Measurements from ENCODE around the gene OTX1. TPM values are rescaled to one million over a fixed set of nuclear protein-coding genes. Genes with fewer than 3 reads are reported as not detected.

The OTX1 gene
- total and polyA plus RNA-seq, 8 donors: 0.02 to 0.90 (median 0.23) TPM

DNA sequence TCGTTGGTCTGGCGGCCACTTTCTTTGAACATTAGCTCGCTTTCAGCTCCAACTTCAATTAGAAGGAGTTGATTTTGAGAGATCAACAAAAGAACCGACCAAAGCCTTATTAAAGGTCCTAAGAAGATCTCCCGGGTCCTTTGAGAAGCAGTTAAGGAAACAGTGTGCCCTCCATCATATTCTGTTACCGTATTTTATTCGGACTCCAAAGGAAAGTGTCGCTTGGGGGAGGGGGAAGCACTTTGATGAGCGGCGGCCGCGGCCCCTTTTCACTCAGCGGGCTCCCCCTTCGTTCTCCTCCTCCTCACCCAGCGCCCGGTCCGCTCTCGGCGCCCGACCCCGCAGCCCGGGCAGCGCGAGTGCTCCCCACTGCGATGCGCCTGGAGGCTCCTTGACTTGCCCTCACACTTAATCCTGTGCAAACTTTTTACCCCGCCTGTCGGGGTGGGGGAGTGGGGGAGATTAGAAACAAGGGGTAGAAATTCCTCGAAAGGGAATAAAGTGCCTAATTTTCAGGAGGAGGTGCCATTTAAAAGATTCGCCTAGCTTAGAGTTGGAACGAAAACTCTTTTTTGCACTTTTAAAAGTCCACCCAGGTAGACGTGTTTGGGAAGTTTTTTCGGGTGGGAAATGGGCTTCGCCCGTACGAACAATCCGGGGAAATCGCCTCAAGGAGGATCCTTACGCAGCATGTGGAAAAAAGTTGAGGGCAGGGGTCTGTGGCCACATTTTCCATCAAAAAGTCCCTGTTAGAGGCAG, 1.2 kb upstream of the OTX1 start:
- peak in 4 of 6 donors; percentile 11 to 60 (median 16) for DNase-seq
- peaks cover 0 to 14% (median 0%) of the 10 kb centered on the region in 4 donors for H3K27me3 ChIP-seq
- TF ChIP-seq, protein P1, sequence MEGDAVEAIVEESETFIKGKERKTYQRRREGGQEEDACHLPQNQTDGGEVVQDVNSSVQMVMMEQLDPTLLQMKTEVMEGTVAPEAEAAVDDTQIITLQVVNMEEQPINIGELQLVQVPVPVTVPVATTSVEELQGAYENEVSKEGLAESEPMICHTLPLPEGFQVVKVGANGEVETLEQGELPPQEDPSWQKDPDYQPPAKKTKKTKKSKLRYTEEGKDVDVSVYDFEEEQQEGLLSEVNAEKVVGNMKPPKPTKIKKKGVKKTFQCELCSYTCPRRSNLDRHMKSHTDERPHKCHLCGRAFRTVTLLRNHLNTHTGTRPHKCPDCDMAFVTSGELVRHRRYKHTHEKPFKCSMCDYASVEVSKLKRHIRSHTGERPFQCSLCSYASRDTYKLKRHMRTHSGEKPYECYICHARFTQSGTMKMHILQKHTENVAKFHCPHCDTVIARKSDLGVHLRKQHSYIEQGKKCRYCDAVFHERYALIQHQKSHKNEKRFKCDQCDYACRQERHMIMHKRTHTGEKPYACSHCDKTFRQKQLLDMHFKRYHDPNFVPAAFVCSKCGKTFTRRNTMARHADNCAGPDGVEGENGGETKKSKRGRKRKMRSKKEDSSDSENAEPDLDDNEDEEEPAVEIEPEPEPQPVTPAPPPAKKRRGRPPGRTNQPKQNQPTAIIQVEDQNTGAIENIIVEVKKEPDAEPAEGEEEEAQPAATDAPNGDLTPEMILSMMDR (IDR thresholded peaks at IDR 0.05): no peak
- H3K4me3 ChIP-seq: peak overlapping the region in 3 of 4 donors; percentile 67 to 74 (median 67)
- H3K36me3 ChIP-seq: no peaks in the 10 kb centered on the region
- no peak for FAIRE-seq
- WGBS, 2 donors: 6 to 10% methylated on average over 39 of the region's 39 CpGs
- ATAC-seq: peak in 2 of 4 donors; percentile 8 to 26
- intact Hi-C loops (cut with DNase I): no loop called here
- H3K4me1 ChIP-seq: peaks cover 0 to 8% (median 0%) of the 10 kb centered on the region in 3 donors
- no peaks in the 10 kb centered on the region for H3K9me3 ChIP-seq
- no peak overlapping the region for H3K27ac ChIP-seq

DNA sequence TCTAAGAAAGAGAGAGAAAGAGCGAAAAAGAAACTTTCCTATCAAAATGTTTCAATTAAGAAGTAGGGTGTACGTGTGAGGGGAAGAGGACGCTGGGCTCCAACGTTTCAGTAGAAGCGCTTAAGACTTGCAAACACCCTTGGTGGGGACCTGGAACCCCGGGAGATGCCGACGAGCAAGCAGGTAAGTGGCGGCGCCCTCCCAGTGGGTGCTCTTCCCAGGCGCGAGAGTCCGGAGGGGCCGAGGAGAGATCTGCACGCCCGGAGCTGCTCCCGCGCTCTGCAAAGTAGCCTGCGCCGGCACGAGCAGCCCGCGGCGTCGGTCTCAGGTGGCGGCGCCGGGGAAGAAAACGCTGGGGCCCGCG, 678 bp upstream of the OTX1 start:
- H3K27ac ChIP-seq: peak overlapping the region in 3 of 4 donors; percentile 57 to 75 (median 72)
- peaks cover 0 to 8% (median 0%) of the 10 kb centered on the region in 3 donors for H3K4me1 ChIP-seq
- H3K36me3 ChIP-seq: no peaks in the 10 kb centered on the region
- peak in 2 of 6 donors; percentile 37 to 78 for DNase-seq
- H3K4me3 ChIP-seq: peak overlapping the region; percentile 57 to 74 (median 67)
- no peaks in the 10 kb centered on the region for H3K9me3 ChIP-seq
- intact Hi-C loops (cut with DNase I): no loop called here
- TF ChIP-seq, protein P1 (IDR thresholded peaks at IDR 0.05): no peak
- H3K27me3 ChIP-seq: peaks cover 0 to 14% (median 0%) of the 10 kb centered on the region in 4 donors
- 1 to 2% methylated on average over 26 to 31 of the region's 31 CpGs for WGBS, 2 donors
- peak in 1 of 4 donors; percentile 61 for ATAC-seq
- FAIRE-seq: no peak

DNA sequence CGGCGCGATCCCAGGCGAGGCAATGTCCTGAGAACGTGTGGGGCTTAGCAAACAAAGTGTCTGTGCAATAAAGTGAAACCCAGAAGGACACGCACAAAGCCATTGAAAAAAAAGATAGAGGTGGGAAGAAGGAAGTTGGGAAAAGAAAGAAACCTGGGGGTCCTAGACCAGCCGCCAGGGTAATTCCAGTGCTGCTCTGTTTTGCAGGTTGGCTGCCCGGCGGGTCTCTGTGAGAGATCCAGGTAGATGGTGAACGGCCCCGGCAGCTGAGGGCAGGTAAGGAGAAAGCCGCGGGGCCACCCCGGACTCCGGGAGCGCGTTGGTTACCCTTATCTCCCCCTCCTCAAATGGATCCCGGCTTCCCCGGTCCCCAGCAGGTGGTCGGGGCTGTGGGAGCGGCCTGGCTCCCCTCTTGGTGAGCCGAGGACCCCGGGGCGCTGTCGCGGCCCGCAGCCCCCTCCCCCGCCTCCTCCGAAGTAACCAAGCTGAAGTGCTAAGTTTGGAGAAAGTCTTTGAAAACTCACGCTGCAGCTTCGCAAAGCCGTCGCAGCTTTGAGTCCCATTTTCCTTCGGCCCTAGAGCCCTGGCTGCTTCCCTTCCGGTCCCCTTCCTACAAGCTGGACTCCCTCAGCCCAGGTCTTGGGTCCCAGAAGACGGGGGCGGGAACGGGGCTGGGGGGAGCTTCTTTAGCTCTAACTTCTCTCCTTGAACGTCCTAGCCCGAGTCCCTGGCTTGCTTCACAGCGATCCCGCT, 588 bp downstream of the OTX1 start:
- intact Hi-C loops (cut with DNase I): no loop called here
- TF ChIP-seq, protein P1 (IDR thresholded peaks at IDR 0.05): no peak
- Histone ChIP-seq H3K9me3 (no peaks in the 10 kb centered on the region), H3K36me3 (no peaks in the 10 kb centered on the region), H3K27ac (no peak overlapping the region), H3K4me3 (peak overlapping the region; percentile 57 to 74 (median 67)), H3K4me1 (peaks cover 0 to 8% (median 0%) of the 10 kb centered on the region in 3 donors), H3K27me3 (peaks cover 0 to 14% (median 0%) of the 10 kb centered on the region in 4 donors)
- DNase-seq: peak in 4 of 6 donors; percentile 17 to 81 (median 45)
- peak in 3 of 4 donors; percentile 4 to 15 (median 7) for ATAC-seq
- WGBS, 2 donors: 12 to 13% methylated on average over 41 to 42 of the region's 42 CpGs
- FAIRE-seq: no peak

DNA sequence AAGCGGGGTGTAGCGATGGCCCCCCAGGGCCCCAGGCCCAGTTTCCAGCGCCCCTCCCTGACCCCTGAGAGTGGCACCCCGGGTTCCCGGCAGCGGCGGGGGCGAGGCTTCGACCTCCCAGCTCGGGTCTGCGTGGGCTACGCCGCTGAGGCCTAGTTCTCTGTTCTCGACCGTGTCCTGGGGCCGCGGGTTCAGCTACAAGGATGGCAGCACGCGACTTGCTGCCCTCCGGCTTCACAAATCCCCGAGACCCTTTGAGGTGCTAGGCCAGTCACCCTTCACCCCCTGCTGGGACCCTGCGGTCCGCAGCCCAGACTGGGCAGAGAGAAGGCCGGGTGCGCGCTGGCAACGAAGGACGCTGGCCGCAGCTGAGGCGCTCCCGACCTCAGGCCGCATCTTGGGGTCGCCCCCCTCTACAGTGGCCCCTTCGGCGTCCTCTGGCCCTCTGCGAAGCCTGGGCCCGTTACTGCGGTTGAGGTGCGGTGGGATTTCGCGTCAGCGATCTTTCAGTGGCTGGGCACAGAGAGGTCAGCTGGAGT, 1.2 kb downstream of the OTX1 start:
- H3K27ac ChIP-seq: no peak overlapping the region
- peaks cover 0 to 8% (median 0%) of the 10 kb centered on the region in 3 donors for H3K4me1 ChIP-seq
- intact Hi-C loops (cut with DNase I): no loop called here
- H3K36me3 ChIP-seq: no peaks in the 10 kb centered on the region
- DNase-seq: peak in 2 of 6 donors; percentile 58 to 72
- H3K9me3 ChIP-seq: no peaks in the 10 kb centered on the region
- no peak for ATAC-seq
- H3K4me3 ChIP-seq: peak overlapping the region in 2 of 4 donors; percentile 67 to 74
- 79% methylated on average over 42 of the region's 42 CpGs for WGBS, 2 donors
- no peak for FAIRE-seq
- TF ChIP-seq, protein P1 (IDR thresholded peaks at IDR 0.05): no peak
- H3K27me3 ChIP-seq: peaks cover 0 to 18% (median 0%) of the 10 kb centered on the region in 4 donors

Measured in pancreas (tissue), 10 donors.